H9 (cell line): ENCODE measurements around the gene ANK2. TPM values are rescaled to one million over a fixed set of nuclear protein-coding genes. Genes with fewer than 3 reads are reported as not detected.

Experiments used
- DNase-seq: peaks from one replicate; pipeline ENCODE4 v3.0.0-alpha.2; 2017
- H2AFZ ChIP-seq: one replicate; pipeline ENCODE4 v1.6.1; 2013; ENCODE audit warnings: mild to moderate bottlenecking, low read length, control low read depth, moderate library complexity
- H2AK5ac ChIP-seq: 2 replicates; pipeline ENCODE4 v1.6.1; 2013; ENCODE audit warnings: low read length, control low read depth, mixed read lengths; ENCODE audit not compliant: insufficient read length
- H2BK120ac ChIP-seq: one replicate; pipeline ENCODE4 v1.6.1; 2013; ENCODE audit warnings: low read depth, mild to moderate bottlenecking, low read length, control low read depth, inconsistent platforms; ENCODE audit not compliant: poor library complexity, severe bottlenecking
- H2BK12ac ChIP-seq: 2 replicates; pipeline ENCODE4 v1.6.1; 2013; ENCODE audit warnings: low read length, control low read depth, mixed read lengths, low read depth; ENCODE audit not compliant: insufficient read length
- H2BK15ac ChIP-seq: 2 replicates; pipeline ENCODE4 v1.6.1; 2013; ENCODE audit warnings: low read depth, low read length, control low read depth
- H2BK20ac ChIP-seq: one replicate; pipeline ENCODE4 v1.6.1; 2013; ENCODE audit warnings: low read depth, mild to moderate bottlenecking, low read length, control low read depth, inconsistent platforms; ENCODE audit not compliant: poor library complexity, severe bottlenecking
- H2BK5ac ChIP-seq: 2 replicates; pipeline ENCODE4 v1.6.1; 2013; ENCODE audit warnings: low read length, control low read depth, mixed read lengths; ENCODE audit not compliant: insufficient read length
- H3K14ac ChIP-seq: 2 replicates; pipeline ENCODE4 v1.6.1; 2013; ENCODE audit warnings: low read length, control low read depth; ENCODE audit not compliant: insufficient read depth
- H3K18ac ChIP-seq: 2 replicates; pipeline ENCODE4 v1.6.1; 2013; ENCODE audit warnings: low read depth, mild to moderate bottlenecking, mixed read lengths, low read length, control low read depth; ENCODE audit not compliant: insufficient read length
- H3K23ac ChIP-seq: 2 replicates; pipeline ENCODE4 v1.6.1; 2013; ENCODE audit warnings: low read length, control low read depth, mixed read lengths, low read depth; ENCODE audit not compliant: insufficient read length
- H3K23me2 ChIP-seq: 2 replicates; pipeline ENCODE4 v1.6.1; 2013; ENCODE audit warnings: low read depth, mild to moderate bottlenecking, mixed read lengths, low read length, control low read depth; ENCODE audit not compliant: insufficient read length, poor library complexity, severe bottlenecking
- H3K27ac ChIP-seq: 2 replicates; pipeline ENCODE4 v1.5.1; 2013; ENCODE audit warnings: low read length, control low read depth, mixed read lengths, low read depth; ENCODE audit not compliant: insufficient read length
- H3K27me3 ChIP-seq: 2 replicates; pipeline ENCODE4 v1.6.1; 2013; ENCODE audit warnings: low read length, control low read depth, inconsistent platforms; ENCODE audit not compliant: insufficient read depth
- H3K4ac ChIP-seq: 2 replicates; pipeline ENCODE4 v1.6.1; 2013; ENCODE audit warnings: low read depth, mild to moderate bottlenecking, control low read depth, inconsistent platforms, low read length, moderate library complexity
- H3K4me1 ChIP-seq: 2 replicates; pipeline ENCODE4 v1.6.1; 2013; ENCODE audit warnings: low read length, control low read depth, inconsistent platforms; ENCODE audit not compliant: insufficient read depth
- H3K4me2 ChIP-seq: 2 replicates; pipeline ENCODE4 v1.6.1; 2013; ENCODE audit warnings: low read length, control low read depth, mixed read lengths; ENCODE audit not compliant: insufficient read length, insufficient read depth
- H3K56ac ChIP-seq: 2 replicates; pipeline ENCODE4 v1.6.1; 2013; ENCODE audit warnings: low read depth, mild to moderate bottlenecking, mixed read lengths, low read length, control low read depth; ENCODE audit not compliant: insufficient read length
- H3K79me1 ChIP-seq: 2 replicates; pipeline ENCODE4 v1.6.1; 2013; ENCODE audit warnings: low read depth, mild to moderate bottlenecking, moderate library complexity, low read length, control low read depth, inconsistent platforms; ENCODE audit not compliant: insufficient read depth, poor library complexity, severe bottlenecking
- H3K79me2 ChIP-seq: 2 replicates; pipeline ENCODE4 v1.6.1; 2013; ENCODE audit warnings: low read length, control low read depth, inconsistent platforms; ENCODE audit not compliant: insufficient read depth
- H3K9ac ChIP-seq: 2 replicates; pipeline ENCODE4 v1.6.1; 2013; ENCODE audit warnings: low read length, control low read depth, mixed read lengths; ENCODE audit not compliant: insufficient read length; ENCODE audit errors: extremely low read depth
- H3K9me3 ChIP-seq: one replicate; pipeline ENCODE4 v1.6.1; 2013; ENCODE audit warnings: low read depth, low read length, inconsistent platforms; ENCODE audit not compliant: control insufficient read depth
- H3T11ph ChIP-seq: one replicate; pipeline ENCODE4 v1.6.1; 2013; ENCODE audit warnings: mild to moderate bottlenecking, low read length, control low read depth, inconsistent platforms
- H4K20me1 ChIP-seq: one replicate; pipeline ENCODE4 v1.6.1; 2013; ENCODE audit not compliant: control insufficient read depth, insufficient read length, insufficient read depth
- H4K5ac ChIP-seq: 2 replicates; pipeline ENCODE4 v1.6.1; 2013; ENCODE audit warnings: low read depth, mild to moderate bottlenecking, mixed read lengths, low read length, control low read depth; ENCODE audit not compliant: insufficient read length
- H4K8ac ChIP-seq: replicated peaks from 2 replicates; pipeline ENCODE4 v1.6.1; 2013; ENCODE audit warnings: low read length, control low read depth, mixed read lengths, low read depth; ENCODE audit not compliant: insufficient read length
- H4K91ac ChIP-seq: 2 replicates; pipeline ENCODE4 v1.6.1; 2013; ENCODE audit warnings: low read depth, mild to moderate bottlenecking, moderate library complexity, mixed read lengths, low read length, control low read depth; ENCODE audit not compliant: insufficient read length
- H3K27ac Mint-ChIP-seq, 3 experiments: 2 replicates in 2 of 3; 3 replicates in 1 of 3; pipeline ENCODE4 v1.8.0; 2020 to 2021; ENCODE audit warnings: mixed read lengths in 3 of 3, mild to moderate bottlenecking in 1 of 3, moderate library complexity in 1 of 3
- H3K27me3 Mint-ChIP-seq: 2 replicates; pipeline ENCODE4 v1.8.0; 2021; ENCODE audit warnings: low read depth, mild to moderate bottlenecking, moderate library complexity, mixed read lengths
- H3K36me3 Mint-ChIP-seq, 3 experiments: 2 replicates in 2 of 3; 3 replicates in 1 of 3; pipeline ENCODE4 v1.8.0; 2020 to 2021; ENCODE audit warnings: low read depth in 3 of 3, mixed read lengths in 3 of 3; ENCODE audit not compliant: insufficient read depth in 1 of 3
- H3K4me1 Mint-ChIP-seq, 2 experiments: 2 replicates each; pipeline ENCODE4 v1.8.0; 2020; ENCODE audit warnings: mixed read lengths in 2 of 2
- H3K4me3 Mint-ChIP-seq, 2 experiments: 2 replicates in 1 of 2; 3 replicates in 1 of 2; pipeline ENCODE4 v1.8.0; 2020 to 2021; ENCODE audit warnings: mild to moderate bottlenecking in 2 of 2, mixed read lengths in 2 of 2, moderate library complexity in 1 of 2
- H3K9me3 Mint-ChIP-seq, 2 experiments: 2 replicates in 1 of 2; 3 replicates in 1 of 2; pipeline ENCODE4 v1.8.0; 2020; ENCODE audit warnings: mild to moderate bottlenecking in 2 of 2, mixed read lengths in 2 of 2, moderate library complexity in 1 of 2
- WGBS: extraction: QIAGEN DNeasy Blood & Tissue Kit; methylation state at CpG from one replicate; pipeline ENCODE4 v1.1.7; 2013; ENCODE audit warnings: missing lambda C conversion rate, low lambda C conversion rate, mixed read lengths; ENCODE audit not compliant: insufficient read length; ENCODE audit errors: extremely low coverage; 5-methylcytosine and 5-hydroxymethylcytosine counted together
- total RNA-seq: library from RNA; stranded (reverse); gene quantifications from 2 replicates; pipeline ENCODE4 v1.2.1, GENCODE V29; 2021
- TF ChIP-seq, protein P1 (sequence below): fragments of 200-600 bp; sonication (generic); conservative IDR thresholded peaks from 3 replicates; pipeline ENCODE4 v1.8.0; 2021; ENCODE audit warnings: antibody characterized with exemption, mild to moderate bottlenecking

ANK2 gene
- total RNA-seq, 1 experiment from 2014 or later = 36.8 TPM

DNA sequence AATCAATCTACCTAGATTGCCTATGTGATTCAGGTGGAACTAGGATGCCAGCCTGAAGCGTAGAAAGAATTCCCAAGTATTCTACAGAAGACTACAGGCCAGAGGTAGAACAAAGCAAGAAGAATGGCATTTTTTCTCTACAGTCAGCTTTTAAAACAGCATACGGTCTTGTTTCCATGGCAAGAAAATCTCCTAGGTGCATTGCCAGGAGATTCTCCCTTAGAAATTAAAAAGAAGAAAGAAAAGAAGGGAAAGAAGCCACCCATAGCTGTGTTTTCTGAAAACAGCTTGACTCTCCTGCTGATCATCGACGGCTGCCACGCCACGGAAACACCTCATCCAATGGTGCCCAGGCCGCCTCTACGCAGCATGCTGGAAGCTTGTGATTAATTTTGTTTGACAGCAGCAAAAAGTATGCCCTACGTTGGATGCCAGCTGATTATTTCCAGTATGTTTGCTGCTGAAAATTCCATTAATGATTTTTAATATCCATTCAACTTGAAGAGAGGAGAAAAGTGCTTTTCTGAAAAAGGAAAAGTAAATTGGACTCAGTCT is 24.1 kb downstream of the ANK2 start:
- TF ChIP-seq, protein P1, sequence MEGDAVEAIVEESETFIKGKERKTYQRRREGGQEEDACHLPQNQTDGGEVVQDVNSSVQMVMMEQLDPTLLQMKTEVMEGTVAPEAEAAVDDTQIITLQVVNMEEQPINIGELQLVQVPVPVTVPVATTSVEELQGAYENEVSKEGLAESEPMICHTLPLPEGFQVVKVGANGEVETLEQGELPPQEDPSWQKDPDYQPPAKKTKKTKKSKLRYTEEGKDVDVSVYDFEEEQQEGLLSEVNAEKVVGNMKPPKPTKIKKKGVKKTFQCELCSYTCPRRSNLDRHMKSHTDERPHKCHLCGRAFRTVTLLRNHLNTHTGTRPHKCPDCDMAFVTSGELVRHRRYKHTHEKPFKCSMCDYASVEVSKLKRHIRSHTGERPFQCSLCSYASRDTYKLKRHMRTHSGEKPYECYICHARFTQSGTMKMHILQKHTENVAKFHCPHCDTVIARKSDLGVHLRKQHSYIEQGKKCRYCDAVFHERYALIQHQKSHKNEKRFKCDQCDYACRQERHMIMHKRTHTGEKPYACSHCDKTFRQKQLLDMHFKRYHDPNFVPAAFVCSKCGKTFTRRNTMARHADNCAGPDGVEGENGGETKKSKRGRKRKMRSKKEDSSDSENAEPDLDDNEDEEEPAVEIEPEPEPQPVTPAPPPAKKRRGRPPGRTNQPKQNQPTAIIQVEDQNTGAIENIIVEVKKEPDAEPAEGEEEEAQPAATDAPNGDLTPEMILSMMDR = no peak
- H3K4me2 ChIP-seq = no peak overlapping the region
- no peak overlapping the region for H3K56ac ChIP-seq
- no peak overlapping the region for H3K14ac ChIP-seq
- Mint-ChIP-seq H3K4me1 (peaks cover 17 to 20% of the 10 kb centered on the region in 2 experiments), H3K9me3 (no peaks in the 10 kb centered on the region), H3K27ac (no peak overlapping the region), H3K36me3 (peaks cover 0 to 3% (median under 1%) of the 10 kb centered on the region in 3 experiments; a peak in 1 of 7 replicates), H3K27me3 (no peaks in the 10 kb centered on the region), H3K4me3 (no peak overlapping the region)
- H2BK5ac ChIP-seq = no peak overlapping the region
- no peak overlapping the region for H2BK20ac ChIP-seq
- no peak overlapping the region for H3K18ac ChIP-seq
- no peaks in the 10 kb centered on the region for H4K20me1 ChIP-seq
- H3K27me3 ChIP-seq = no peaks in the 10 kb centered on the region; the same call in 1 of the 2 replicates
- H4K5ac ChIP-seq = no peak overlapping the region
- no peak overlapping the region for H2BK12ac ChIP-seq
- no peak overlapping the region for H2BK15ac ChIP-seq
- H3K79me2 ChIP-seq = no peaks in the 10 kb centered on the region
- DNase-seq = no peak
- H3K27ac ChIP-seq = no peak overlapping the region
- H3K9ac ChIP-seq = no peak overlapping the region
- no peak overlapping the region for H4K8ac ChIP-seq
- no peaks in the 10 kb centered on the region for H3K23me2 ChIP-seq
- no CpG with 5 or more reads among the region's 9 CpGs for WGBS
- H3K23ac ChIP-seq = no peak overlapping the region
- no peak overlapping the region for H3K4ac ChIP-seq
- H3K4me1 ChIP-seq = no peaks in the 10 kb centered on the region; the same call in 1 of the 2 replicates
- no peak overlapping the region for H4K91ac ChIP-seq
- H3T11ph ChIP-seq = no peak overlapping the region
- H2BK120ac ChIP-seq = no peak overlapping the region
- no peaks in the 10 kb centered on the region for H3K79me1 ChIP-seq
- H2AK5ac ChIP-seq = no peak overlapping the region
- no peak overlapping the region for H2AFZ ChIP-seq
- H3K9me3 ChIP-seq = no peaks in the 10 kb centered on the region
